Common myeloid progenitor, CD34-positive (primary cell): Measurements from ENCODE around the gene ADAM30.
"Not testable (repeated sequence)": the region's sequence is repeated elsewhere in the genome, so short reads cannot be mapped to it uniquely, and the experiment has no call there.

Experiments used
- CTCF ChIA-PET: fragments of 350-600 bp; sonication (Branson Sonifier 250); formaldehyde crosslinking; loops from one replicate; lab custom pipeline; 2021; ENCODE audit warnings: antibody characterized with exemption; lab: Charles Lee
- POLR2A ChIA-PET: fragments of 350-600 bp; sonication (Branson Sonifier 250); formaldehyde crosslinking; loops from one replicate; lab custom pipeline; 2021; ENCODE audit warnings: antibody characterized with exemption; lab: Charles Lee
- DNase-seq, 3 donors: peaks; one replicate each; pipeline versions ENCODE4 v3.0.0 to v3.0.0-alpha.2; 2013
- H3K27ac ChIP-seq, 2 experiments: 1 replicate in 1 of 2; 2 replicates in 1 of 2; pipeline ENCODE4 v1.7.0; 2013; ENCODE audit warnings: inconsistent platforms in 2 of 2, low read length in 2 of 2, mild to moderate bottlenecking in 2 of 2, low read depth in 1 of 2, moderate library complexity in 1 of 2; ENCODE audit not compliant: severe bottlenecking in 2 of 2, insufficient read depth in 1 of 2, poor library complexity in 1 of 2
- H3K27me3 ChIP-seq, 5 experiments: replicated peaks in 2 of 5; 1 replicate in 3 of 5; 2 replicates in 2 of 5; pipeline versions ENCODE4 v1.6.1 to v1.7.0; 2013; ENCODE audit warnings: low read length in 4 of 5, mild to moderate bottlenecking in 2 of 5, moderate library complexity in 2 of 5, inconsistent platforms in 1 of 5; ENCODE audit not compliant: insufficient read depth in 5 of 5, control insufficient read depth in 4 of 5
- H3K36me3 ChIP-seq, 4 experiments: 1 replicate in 2 of 4; 2 replicates in 2 of 4; pipeline versions ENCODE4 v1.6.1 to v1.7.0; 2013; ENCODE audit warnings: low read length in 3 of 4, control low read depth in 1 of 4, mild to moderate bottlenecking in 1 of 4; ENCODE audit not compliant: control insufficient read depth in 4 of 4, insufficient read depth in 4 of 4
- H3K4me1 ChIP-seq, 4 experiments: 1 replicate in 3 of 4; 2 replicates in 1 of 4; pipeline versions ENCODE4 v1.6.1 to v1.7.1; 2013; ENCODE audit warnings: low read length in 3 of 4, mild to moderate bottlenecking in 3 of 4, control low read depth in 1 of 4, inconsistent platforms in 1 of 4, moderate library complexity in 1 of 4; ENCODE audit not compliant: control insufficient read depth in 4 of 4, insufficient read depth in 4 of 4; ENCODE audit errors: control extremely low read depth in 1 of 4
- H3K4me3 ChIP-seq, 7 experiments: 1 replicate in 4 of 7; 2 replicates in 3 of 7; pipeline versions ENCODE4 v1.5.1 to v1.7.0; 2013; ENCODE audit warnings: mild to moderate bottlenecking in 7 of 7, low read length in 6 of 7, moderate library complexity in 6 of 7, inconsistent platforms in 2 of 7, low read depth in 2 of 7, control low read depth in 1 of 7; ENCODE audit not compliant: insufficient read depth in 4 of 7, control insufficient read depth in 1 of 7; ENCODE audit errors: extremely low read depth in 1 of 7
- H3K9me3 ChIP-seq, 5 experiments: 1 replicate in 4 of 5; 2 replicates in 1 of 5; pipeline versions ENCODE4 v1.6.1 to v1.7.1; 2013; ENCODE audit warnings: low read length in 4 of 5, mild to moderate bottlenecking in 2 of 5, inconsistent platforms in 1 of 5, low read depth in 1 of 5, moderate library complexity in 1 of 5; ENCODE audit not compliant: control insufficient read depth in 4 of 5, insufficient read depth in 2 of 5; ENCODE audit errors: control extremely low read depth in 1 of 5
- WGBS: methylation state at CpG from one replicate; pipeline ENCODE4 v1.1.5; 2013; ENCODE audit not compliant: insufficient coverage; 5-methylcytosine and 5-hydroxymethylcytosine counted together

Gene ADAM30

GRCh38 chr1:119866451-119866850, 29.9 kb downstream of the ADAM30 start:
- Histone ChIP-seq H3K4me1 (peaks cover 0 to 4% (median 0%) of the 10 kb centered on the region in 4 experiments), H3K27me3 (no peaks in the 10 kb centered on the region), H3K27ac (no peak overlapping the region), H3K36me3 (no peaks in the 10 kb centered on the region), H3K9me3 (no peaks in the 10 kb centered on the region), H3K4me3 (no peak overlapping the region)
- 93% methylated on average over 3 of the region's 3 CpGs for WGBS
- no peak for DNase-seq
- CTCF ChIA-PET, result interaction anchor here (1.0 to 1.5 kb wide), 2 partner anchors 20 to 102 kb away, joined by 3 to 4 read pairs; no protein-coding TSS in a partner anchor
- POLR2A ChIA-PET, result no interaction called here

- ChIA-PET CTCF (interaction anchor here (1.5 to 2.1 kb wide), 2 partner anchors 8 to 103 kb away, joined by 3 to 4 read pairs; no protein-coding TSS in a partner anchor), POLR2A (no interaction called here)
- WGBS, result 100% methylated on average over 1 of the region's 4 CpGs
- Histone ChIP-seq H3K27ac (no peak overlapping the region), H3K4me1 (peaks cover 0 to 8% (median 2%) of the 10 kb centered on the region in 4 experiments), H3K4me3 (no peak overlapping the region), H3K36me3 (no peaks in the 10 kb centered on the region), H3K9me3 (no peaks in the 10 kb centered on the region), H3K27me3 (no peaks in the 10 kb centered on the region)
- no peak for DNase-seq
Observed at GRCh38 chr1:119865627-119866026, 30.7 kb downstream of the ADAM30 start.

- H3K27ac ChIP-seq, result no peak overlapping the region
- no peaks in the 10 kb centered on the region for H3K36me3 ChIP-seq
- H3K9me3 ChIP-seq, result no peaks in the 10 kb centered on the region
- no peak overlapping the region for H3K4me3 ChIP-seq
- DNase-seq, result no peak
- peaks cover 6 to 32% (median 28%) of the 10 kb centered on the region in 4 experiments for H3K4me1 ChIP-seq
- CTCF ChIA-PET, result interaction anchor here (5.2 kb wide), 1 partner anchor 9 kb away, joined by 30 read pairs; no protein-coding TSS in a partner anchor
- H3K27me3 ChIP-seq, result no peaks in the 10 kb centered on the region
- POLR2A ChIA-PET, result no interaction called here
Observed at GRCh38 chr1:119862276-119862675, 34.0 kb downstream of the ADAM30 start.

- WGBS, result 100% methylated on average over 2 of the region's 2 CpGs
- CTCF ChIA-PET, result interaction anchor here (5.2 kb wide), 1 partner anchor 9 kb away, joined by 30 read pairs; no protein-coding TSS in a partner anchor
- H3K4me3 ChIP-seq, result no peak overlapping the region
- H3K4me1 ChIP-seq, result peaks cover 6 to 32% (median 28%) of the 10 kb centered on the region in 4 experiments
- no peaks in the 10 kb centered on the region for H3K27me3 ChIP-seq
- H3K27ac ChIP-seq, result no peak overlapping the region
- no peaks in the 10 kb centered on the region for H3K36me3 ChIP-seq
- DNase-seq, result no peak
- POLR2A ChIA-PET, result no interaction called here
- no peaks in the 10 kb centered on the region for H3K9me3 ChIP-seq
Observed at GRCh38 chr1:119861547-119861946, 34.8 kb downstream of the ADAM30 start.

- peaks cover 6 to 32% (median 28%) of the 10 kb centered on the region in 4 experiments for H3K4me1 ChIP-seq
- H3K9me3 ChIP-seq, result no peaks in the 10 kb centered on the region
- ChIA-PET CTCF (interaction anchor here (1.0 to 5.2 kb wide), 5 partner anchors 11 to 225 kb away, joined by 3 to 30 read pairs (median 3); no protein-coding TSS in a partner anchor), POLR2A (no interaction called here)
- H3K36me3 ChIP-seq, result no peaks in the 10 kb centered on the region
- H3K27ac ChIP-seq, result peak overlapping the region in 1 of 2 experiments; percentile 66
- H3K27me3 ChIP-seq, result no peaks in the 10 kb centered on the region
- peak; percentile 82 to 97 (median 93) for DNase-seq
- H3K4me3 ChIP-seq, result peak overlapping the region in 2 of 7 experiments; percentile 14 to 31
- WGBS, result 0% methylated on average over 4 of the region's 4 CpGs
Observed at GRCh38 chr1:119859647-119860046, 36.7 kb downstream of the ADAM30 start.

- peak overlapping the region in 1 of 2 experiments; percentile 67 for H3K27ac ChIP-seq
- H3K36me3 ChIP-seq, POLR2A ChIA-PET, H3K27me3 ChIP-seq, H3K9me3 ChIP-seq, DNase-seq: not testable (repeated sequence)
- WGBS, result 100% methylated on average over 1 of the region's 4 CpGs
- H3K4me1 ChIP-seq, result peaks cover 6 to 32% (median 28%) of the 10 kb centered on the region in 4 experiments
- CTCF ChIA-PET, result interaction anchor here (1.0 to 5.2 kb wide), 5 partner anchors 12 to 224 kb away, joined by 3 to 30 read pairs (median 3); no protein-coding TSS in a partner anchor
- H3K4me3 ChIP-seq, result peak overlapping the region in 2 of 7 experiments; percentile 15 to 33
Observed at GRCh38 chr1:119858556-119859214, 37.6 kb downstream of the ADAM30 start.

GRCh38 chr1:119858126-119858525, 38.2 kb downstream of the ADAM30 start:
- POLR2A ChIA-PET, result no interaction called here

More at GRCh38 chr1:119858126-119858525, 38.2 kb downstream of the ADAM30 start:
- Histone ChIP-seq H3K27ac (no peak overlapping the region), H3K4me1 (peaks cover 6 to 32% (median 28%) of the 10 kb centered on the region in 4 experiments), H3K9me3 (no peaks in the 10 kb centered on the region), H3K4me3 (no peak overlapping the region), H3K27me3 (no peaks in the 10 kb centered on the region), H3K36me3 (no peaks in the 10 kb centered on the region)
- WGBS, result 100% methylated on average over 2 of the region's 2 CpGs
- CTCF ChIA-PET, result interaction anchor here (1.2 to 5.2 kb wide), 2 partner anchors 13 to 49 kb away, joined by 3 to 30 read pairs; no protein-coding TSS in a partner anchor
- DNase-seq, result no peak
